ENCODE data around the gene GCK.

The GCK gene

GRCh38 chr7:44103566-44103922 is 85.7 kb downstream of the GCK start:
- no peak for FAIRE-seq

- FAIRE-seq, result no peak
These were observed 86.2 kb downstream of the GCK start for GRCh38 chr7:44102846-44103565.

- FAIRE-seq, result no peak
These were observed 87.0 kb downstream of the GCK start for GRCh38 chr7:44101966-44102845.

GRCh38 chr7:44101303-44101965 is 87.8 kb downstream of the GCK start:
- no peak for FAIRE-seq

- no peak for FAIRE-seq
These were observed 88.6 kb downstream of the GCK start for GRCh38 chr7:44100458-44101302.

- no peak for FAIRE-seq
These were observed 89.6 kb downstream of the GCK start for GRCh38 chr7:44099669-44100068.

- no peak for FAIRE-seq
These were observed 90.9 kb downstream of the GCK start for GRCh38 chr7:44098092-44099068.

GRCh38 chr7:44097064-44097932 is 91.9 kb downstream of the GCK start:
- no peak for FAIRE-seq

- FAIRE-seq, result no peak
These were observed 92.8 kb downstream of the GCK start for GRCh38 chr7:44096326-44096881.

- FAIRE-seq, result no peak
These were observed 93.5 kb downstream of the GCK start for GRCh38 chr7:44095781-44096180.

GRCh38 chr7:44094883-44095592 is 94.2 kb downstream of the GCK start:
- no peak for FAIRE-seq

- no peak for FAIRE-seq
These were observed 94.9 kb downstream of the GCK start for GRCh38 chr7:44094365-44094764.

Measured in colon (tissue), 2 donors.